Measurements from ENCODE around the gene TSPAN3.

DNA sequence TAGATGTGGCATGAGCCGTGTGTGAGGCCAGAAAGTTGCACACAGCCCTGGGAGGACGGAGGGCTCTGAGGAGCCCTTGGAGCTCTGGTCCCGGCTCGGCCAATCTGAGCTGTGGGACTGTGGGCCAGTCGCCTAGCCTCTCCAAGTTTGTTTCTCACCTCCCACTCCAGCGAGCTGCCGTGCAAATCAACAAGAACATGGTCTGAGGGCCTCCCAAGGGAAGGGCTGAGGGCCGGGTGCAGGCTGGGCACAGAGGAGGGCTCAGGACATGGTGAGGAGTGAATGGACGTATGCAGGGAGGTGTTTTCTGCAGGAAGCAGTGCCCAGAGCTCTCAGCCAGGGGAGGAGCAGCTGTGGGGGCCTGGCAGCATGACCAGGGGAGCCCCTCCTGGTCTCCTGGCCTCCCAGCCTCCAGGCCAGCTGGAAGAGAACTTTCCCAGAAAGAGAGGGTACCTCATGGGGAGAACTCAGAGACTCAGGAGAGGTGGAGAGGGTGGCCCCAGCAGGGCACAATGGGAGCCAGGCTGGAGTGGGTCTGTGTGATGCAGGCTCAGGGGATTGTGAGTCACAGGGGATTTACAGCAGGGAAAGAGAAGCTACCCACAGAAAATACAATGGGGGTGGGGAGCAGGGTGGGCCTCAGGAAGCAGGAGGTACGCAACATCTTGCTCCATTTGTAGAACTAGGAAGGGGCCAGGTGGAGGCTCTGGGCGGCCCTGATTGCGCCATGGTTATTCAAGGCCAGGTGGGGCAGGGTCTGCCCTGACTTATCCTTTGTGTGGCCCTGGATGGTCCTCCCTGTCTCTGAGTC is 51.2 kb downstream of the TSPAN3 start:
- TF ChIP-seq CTCF (IDR thresholded peaks at IDR 0.05) (no peak), ZFX (IDR thresholded peaks at IDR 0.05; ENCODE audit: borderline replicate concordance) (no peak)
